GM12891 (cell line): ENCODE measurements around the gene TMEM131.

Experiments
- POLR2A ChIP-seq: IDR thresholded peaks from 2 replicates; pipeline ENCODE4 v1.6.1; 2011; ENCODE audit warnings: low read depth, low read length, control low read depth
- POLR2AphosphoS5 ChIP-seq: IDR thresholded peaks from 2 replicates; pipeline ENCODE4 v1.6.1; 2011; ENCODE audit warnings: low read depth, low read length, control low read depth
- SPI1 ChIP-seq: IDR thresholded peaks from 2 replicates; pipeline ENCODE4 v1.6.1; 2011; ENCODE audit warnings: low read depth, low read length, control low read depth
- TAF1 ChIP-seq: IDR thresholded peaks from 2 replicates; pipeline ENCODE4 v1.6.1; 2011; ENCODE audit warnings: low read depth, low read length, control low read depth

DNA sequence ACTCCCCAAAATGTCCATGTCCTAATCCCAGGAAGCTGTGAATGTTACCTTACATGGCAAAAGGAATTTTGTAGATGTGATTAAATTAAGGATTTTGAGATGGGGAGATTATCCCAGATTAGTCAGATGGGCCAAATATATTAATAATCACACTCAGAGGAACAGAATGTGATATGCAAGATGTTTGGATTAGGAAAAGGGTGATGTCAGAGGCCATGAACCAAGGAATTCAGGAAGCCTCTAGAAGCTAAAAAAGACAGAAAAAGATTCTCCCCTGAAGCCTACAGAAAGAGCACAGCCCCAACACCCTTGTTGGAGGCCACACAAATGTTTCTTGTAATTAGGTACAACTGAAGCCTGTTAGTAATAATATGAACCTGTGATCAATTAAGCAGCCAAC, 13.1 kb downstream of the TMEM131 start:
- no peak for TF ChIP-seq POLR2A
- no peak for TF ChIP-seq SPI1
- TF ChIP-seq TAF1, result no peak
- no peak for TF ChIP-seq POLR2AphosphoS5
